IPS-18c (cell line): ENCODE results near the gene SPAG16.

ENCODE experiments used
- H3K4me3 ChIP-seq: 2 replicates; pipeline ENCODE4 v1.7.0; 2013; ENCODE audit warnings: low read depth, mild to moderate bottlenecking, low read length, moderate library complexity; ENCODE audit not compliant: insufficient read depth
- H3K9me3 ChIP-seq: one replicate; pipeline ENCODE4 v1.6.1; 2013; ENCODE audit warnings: mild to moderate bottlenecking, low read length, moderate library complexity; ENCODE audit not compliant: control insufficient read depth, insufficient read depth

SPAG16 gene

DNA sequence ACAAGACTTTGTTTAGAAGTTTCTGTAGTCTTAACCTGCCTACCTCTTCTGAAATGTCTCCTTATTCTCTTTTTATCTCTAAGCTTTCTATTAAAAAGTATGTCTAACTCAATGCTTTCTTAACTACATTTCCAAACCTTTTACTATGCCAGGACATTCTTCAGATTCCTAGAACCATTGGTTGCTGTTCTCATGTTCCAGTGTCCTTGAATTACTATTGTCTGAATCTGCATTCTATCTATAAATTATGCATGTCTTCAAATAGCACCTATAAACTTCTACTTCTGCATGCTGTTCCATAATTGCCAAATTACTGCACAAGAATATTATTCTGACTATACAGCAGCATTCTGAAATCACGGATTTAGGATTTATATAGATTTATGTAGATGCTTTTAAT is 960.6 kb downstream of the SPAG16 start:
- Histone ChIP-seq H3K9me3 (no peaks in the 10 kb centered on the region), H3K4me3 (no peak overlapping the region)

DNA sequence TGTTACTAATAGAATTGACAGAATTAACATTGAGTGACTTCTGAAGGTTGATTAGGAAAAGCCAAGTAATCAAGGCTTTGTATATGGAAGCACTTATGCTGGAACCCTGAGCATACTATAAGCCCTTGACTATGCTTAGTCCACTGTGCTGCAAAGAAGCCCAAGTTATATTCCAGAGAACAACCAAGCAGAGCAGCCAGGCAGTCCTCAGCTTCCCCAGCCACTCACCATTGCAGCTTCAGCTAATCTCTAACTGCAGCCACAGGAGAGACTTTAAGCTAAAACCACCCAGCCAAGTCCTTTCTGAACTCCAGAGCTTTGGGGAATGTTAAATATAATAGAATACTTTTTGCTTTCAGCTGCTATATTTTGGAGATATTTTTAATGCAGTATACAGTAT is 962.2 kb downstream of the SPAG16 start:
- Histone ChIP-seq H3K4me3 (no peak overlapping the region), H3K9me3 (no peaks in the 10 kb centered on the region)

DNA sequence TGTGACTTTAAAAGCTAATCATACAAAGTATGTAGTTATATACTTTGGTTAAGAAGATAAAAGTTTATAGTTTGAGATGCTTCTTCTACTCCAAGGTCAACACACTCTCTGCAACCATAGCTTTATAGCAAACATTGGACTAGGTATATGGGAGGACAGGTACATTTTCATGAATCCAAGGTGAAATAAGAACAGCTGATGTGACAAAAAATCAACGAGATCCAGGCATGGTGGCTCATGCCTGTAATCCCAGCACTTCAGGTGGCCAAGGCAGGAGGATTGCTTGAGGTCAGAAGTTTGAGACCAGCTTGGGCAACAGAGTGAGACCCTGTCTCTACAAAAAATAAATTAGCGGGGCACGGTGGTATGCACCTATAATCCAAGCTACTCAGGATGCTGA is 963.3 kb downstream of the SPAG16 start:
- no peaks in the 10 kb centered on the region for H3K9me3 ChIP-seq
- no peak overlapping the region for H3K4me3 ChIP-seq

- Histone ChIP-seq H3K4me3 (no peak overlapping the region), H3K9me3 (no peaks in the 10 kb centered on the region)
Observed at GRCh38 chr2:214255046-214255445, 970.8 kb downstream of the SPAG16 start.

GRCh38 chr2:214261683-214262082 is 977.4 kb downstream of the SPAG16 start:
- Histone ChIP-seq H3K9me3 (no peaks in the 10 kb centered on the region), H3K4me3 (no peak overlapping the region)

DNA sequence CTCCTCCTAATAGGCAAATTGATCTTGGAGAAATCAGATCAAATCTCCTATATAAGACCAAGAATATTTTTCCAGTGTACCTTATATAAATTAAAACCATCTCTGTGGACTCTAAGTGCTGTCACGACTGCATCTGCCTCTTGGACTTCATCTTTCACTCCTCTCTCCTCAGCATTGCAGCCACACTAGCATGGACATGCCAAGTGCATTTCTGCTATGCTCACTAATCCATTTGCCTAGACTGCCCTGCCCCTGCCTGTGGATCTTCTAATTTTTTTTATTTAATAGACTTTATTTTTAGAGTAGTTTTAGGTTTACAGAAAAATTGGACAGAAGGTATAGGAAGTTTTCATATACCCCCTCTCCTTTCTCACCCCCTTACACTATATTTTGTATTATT is 979.9 kb downstream of the SPAG16 start:
- H3K9me3 ChIP-seq: no peaks in the 10 kb centered on the region
- H3K4me3 ChIP-seq: no peak overlapping the region

DNA sequence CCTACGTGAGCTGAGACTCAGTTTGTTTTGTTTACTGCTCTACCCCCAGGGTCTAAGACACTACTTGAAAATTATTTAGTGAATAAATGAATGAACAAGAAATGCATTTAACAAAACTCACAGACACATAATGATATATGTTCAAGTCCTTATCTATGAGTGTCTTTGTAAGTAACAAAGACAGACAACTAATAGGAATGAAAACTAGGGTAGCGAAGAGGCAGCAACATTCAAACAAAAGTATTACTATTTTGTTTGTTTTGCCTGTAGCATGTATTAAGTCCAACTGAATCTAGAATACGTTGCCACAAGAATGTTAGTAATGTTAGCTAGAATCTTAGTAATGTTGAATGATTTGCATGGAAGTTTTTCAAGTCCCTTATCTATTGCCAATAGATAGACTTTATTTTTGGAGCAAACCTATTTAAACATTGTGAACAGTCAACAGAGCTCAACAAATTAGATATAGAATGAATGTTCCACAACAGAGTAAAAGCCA is 981.8 kb downstream of the SPAG16 start:
- Histone ChIP-seq H3K4me3 (no peak overlapping the region), H3K9me3 (no peaks in the 10 kb centered on the region)

DNA sequence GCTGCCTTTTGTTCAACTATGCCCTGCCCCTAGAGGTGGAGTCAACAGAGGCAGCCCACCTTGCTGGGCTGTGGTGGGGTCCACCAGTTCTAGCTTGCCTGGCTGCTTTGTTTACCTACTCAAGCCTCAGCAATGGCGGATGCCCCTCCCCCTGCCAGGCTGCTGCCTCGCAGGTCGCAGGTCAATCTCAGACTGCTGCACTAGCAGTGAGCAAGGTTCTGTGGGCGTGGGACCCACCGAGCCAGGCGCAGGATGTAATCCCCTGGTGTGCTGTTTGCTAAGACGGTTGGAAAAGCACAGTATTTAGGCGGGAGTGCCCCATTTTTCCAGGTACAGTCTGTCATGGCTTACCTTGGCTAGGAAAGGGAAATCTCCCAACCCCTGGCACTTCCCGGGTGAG is 993.6 kb downstream of the SPAG16 start:
- no peak overlapping the region for H3K4me3 ChIP-seq
- no peaks in the 10 kb centered on the region for H3K9me3 ChIP-seq

- no peaks in the 10 kb centered on the region for H3K9me3 ChIP-seq
Observed at GRCh38 chr2:214286011-214286410, 1001.7 kb downstream of the SPAG16 start.

GRCh38 chr2:214293593-214293992 is 1009.3 kb downstream of the SPAG16 start:
- Histone ChIP-seq H3K4me3 (no peak overlapping the region), H3K9me3 (no peaks in the 10 kb centered on the region)

More at GRCh38 chr2:214286011-214286410, 1001.7 kb downstream of the SPAG16 start:
- no peak overlapping the region for H3K4me3 ChIP-seq

DNA sequence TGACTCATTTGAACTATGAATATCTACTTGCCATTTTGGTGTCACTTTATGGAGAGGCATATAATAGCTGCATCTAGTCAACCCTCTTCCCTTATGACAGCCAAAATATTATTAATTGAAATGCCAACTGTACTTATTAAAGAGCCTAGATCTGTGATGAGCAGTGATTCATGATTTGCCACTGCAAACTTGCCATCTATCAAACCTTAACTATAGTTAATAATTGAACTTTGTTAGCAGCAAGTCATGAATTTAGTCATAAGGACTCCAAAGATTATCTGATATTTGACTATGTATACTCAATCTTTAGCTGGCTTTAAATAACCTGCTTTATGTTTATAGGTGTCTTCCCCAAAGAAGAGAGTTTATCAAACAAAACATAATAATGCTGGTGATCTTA is 1010.2 kb downstream of the SPAG16 start:
- Histone ChIP-seq H3K9me3 (no peaks in the 10 kb centered on the region), H3K4me3 (no peak overlapping the region)

- H3K4me3 ChIP-seq: no peak overlapping the region
- no peaks in the 10 kb centered on the region for H3K9me3 ChIP-seq
Observed at GRCh38 chr2:214297423-214297822, 1013.2 kb downstream of the SPAG16 start.

- no peak overlapping the region for H3K4me3 ChIP-seq
- H3K9me3 ChIP-seq: peaks cover 3% of the 10 kb centered on the region
Observed at GRCh38 chr2:214310319-214310718, 1026.1 kb downstream of the SPAG16 start.

- Histone ChIP-seq H3K4me3 (no peak overlapping the region), H3K9me3 (peaks cover 3% of the 10 kb centered on the region)
Observed at GRCh38 chr2:214311031-214311533, 1026.8 kb downstream of the SPAG16 start.

GRCh38 chr2:214311931-214312749 is 1027.9 kb downstream of the SPAG16 start:
- H3K4me3 ChIP-seq: no peak overlapping the region
- no peaks in the 10 kb centered on the region for H3K9me3 ChIP-seq

GRCh38 chr2:214315324-214315723 is 1031.1 kb downstream of the SPAG16 start:
- no peaks in the 10 kb centered on the region for H3K9me3 ChIP-seq
- no peak overlapping the region for H3K4me3 ChIP-seq

GRCh38 chr2:214320211-214320610 is 1035.9 kb downstream of the SPAG16 start:
- Histone ChIP-seq H3K4me3 (no peak overlapping the region), H3K9me3 (no peaks in the 10 kb centered on the region)

DNA sequence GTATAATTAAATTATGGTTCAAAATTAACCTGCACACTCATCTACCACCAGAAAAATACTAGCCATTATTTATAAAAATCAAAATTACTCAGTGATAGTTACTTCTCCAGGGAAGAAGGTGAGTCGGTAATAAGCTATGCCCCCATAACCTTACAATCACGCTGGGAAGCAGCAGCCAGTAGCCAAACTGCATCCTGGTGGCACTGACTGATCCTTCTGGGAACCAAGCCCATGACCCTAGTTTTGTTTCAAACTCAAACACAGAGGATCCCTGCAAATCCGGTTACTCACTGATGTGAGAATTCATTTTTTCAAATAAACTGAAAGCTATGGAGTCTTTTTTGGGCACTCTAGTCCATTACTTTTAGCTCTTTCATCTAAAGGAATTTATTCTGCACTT is 1038.4 kb downstream of the SPAG16 start:
- Histone ChIP-seq H3K9me3 (no peaks in the 10 kb centered on the region), H3K4me3 (no peak overlapping the region)

DNA sequence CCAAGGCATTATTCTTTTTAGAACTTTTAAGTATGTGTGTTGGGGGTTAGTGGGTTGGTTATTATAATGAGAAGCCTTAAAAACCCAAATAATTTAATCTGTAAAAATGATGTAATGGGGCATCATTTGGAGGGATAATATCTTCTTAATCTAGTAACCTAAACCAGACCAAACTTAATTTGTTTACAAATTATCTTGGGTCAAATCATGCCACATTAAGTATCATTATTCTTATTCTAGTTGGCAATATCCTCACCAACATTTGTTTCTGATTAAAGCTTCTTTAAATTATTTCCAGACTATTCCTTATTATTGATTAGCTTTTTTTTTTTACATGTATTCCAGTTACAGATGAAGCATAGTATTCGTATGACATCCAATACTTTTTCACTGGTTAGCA is 1041.1 kb downstream of the SPAG16 start:
- H3K4me3 ChIP-seq: no peak overlapping the region
- no peaks in the 10 kb centered on the region for H3K9me3 ChIP-seq
